Astrocyte (in vitro differentiated cells and primary cell): ENCODE measurements around the gene NRSN1. TPM values are rescaled to one million over a fixed set of nuclear protein-coding genes. Genes with fewer than 3 reads are reported as not detected.

Experiments
- DNase-seq: peaks from one replicate; pipeline ENCODE4 v3.0.0-alpha.2; 2010; ENCODE audit warnings: low read depth
- FAIRE-seq: peaks from 2 replicates; lab custom pipeline; 2011; peaks lifted over from hg19 to GRCh38; lab: Jason Lieb, UNC
- H2AFZ ChIP-seq: 2 replicates; pipeline ENCODE4 v1.6.0; 2012; ENCODE audit warnings: low read depth, low read length, inconsistent platforms
- H3K27ac ChIP-seq: 2 replicates; pipeline ENCODE4 v1.5.1; 2011; ENCODE audit warnings: low read depth, low read length, inconsistent platforms
- H3K27me3 ChIP-seq: 2 replicates; pipeline ENCODE4 v1.6.0; 2011; ENCODE audit warnings: low read length, inconsistent platforms; ENCODE audit not compliant: insufficient read depth
- H3K36me3 ChIP-seq: 2 replicates; pipeline ENCODE4 v1.5.1; 2011; ENCODE audit warnings: low read length, inconsistent platforms; ENCODE audit not compliant: insufficient read depth
- H3K4me1 ChIP-seq: 2 replicates; pipeline ENCODE4 v1.5.1; 2011; ENCODE audit warnings: low read length, inconsistent platforms; ENCODE audit not compliant: insufficient read depth
- H3K4me2 ChIP-seq: 2 replicates; pipeline ENCODE4 v1.6.0; 2012; ENCODE audit warnings: low read length, inconsistent platforms
- H3K4me3 ChIP-seq: 2 replicates; pipeline ENCODE4 v1.5.1; 2011; ENCODE audit warnings: low read depth, mild to moderate bottlenecking, low read length, inconsistent platforms; ENCODE audit not compliant: insufficient read depth
- H3K79me2 ChIP-seq: 2 replicates; pipeline ENCODE4 v1.6.0; 2012; ENCODE audit warnings: mild to moderate bottlenecking, low read length, inconsistent platforms; ENCODE audit not compliant: insufficient read depth
- H3K9ac ChIP-seq: 2 replicates; pipeline ENCODE4 v1.6.0; 2012; ENCODE audit warnings: mild to moderate bottlenecking, low read length, inconsistent platforms
- H3K9me3 ChIP-seq: 2 replicates; pipeline ENCODE4 v1.5.1; 2012; ENCODE audit warnings: low read depth, mild to moderate bottlenecking, low read length, inconsistent platforms; ENCODE audit not compliant: insufficient read depth
- H4K20me1 ChIP-seq: 2 replicates; pipeline ENCODE4 v1.6.0; 2012; ENCODE audit warnings: low read length, inconsistent platforms; ENCODE audit not compliant: insufficient read depth
- H3K27ac Mint-ChIP-seq: one replicate; pipeline ENCODE4 v1.8.0; 2021; ENCODE audit warnings: mild to moderate bottlenecking, mixed read lengths; ENCODE audit not compliant: unreplicated experiment
- H3K27me3 Mint-ChIP-seq: one replicate; pipeline ENCODE4 v1.8.0; 2021; ENCODE audit warnings: low read depth, mixed read lengths; ENCODE audit not compliant: unreplicated experiment
- H3K36me3 Mint-ChIP-seq: one replicate; pipeline ENCODE4 v1.8.0; 2021; ENCODE audit warnings: low read depth, mixed read lengths; ENCODE audit not compliant: unreplicated experiment
- H3K4me1 Mint-ChIP-seq: one replicate; pipeline ENCODE4 v1.8.0; 2021; ENCODE audit warnings: low read depth, mixed read lengths; ENCODE audit not compliant: unreplicated experiment
- H3K4me3 Mint-ChIP-seq: one replicate; pipeline ENCODE4 v1.8.0; 2021; ENCODE audit warnings: mild to moderate bottlenecking, moderate library complexity, mixed read lengths; ENCODE audit not compliant: unreplicated experiment
- H3K9me3 Mint-ChIP-seq: one replicate; pipeline ENCODE4 v1.8.0; 2021; ENCODE audit warnings: mild to moderate bottlenecking, mixed read lengths; ENCODE audit not compliant: unreplicated experiment
- CTCF ChIP-seq: IDR thresholded peaks from 2 replicates; pipeline ENCODE4 v1.5.1; 2011; ENCODE audit warnings: low read depth, mild to moderate bottlenecking, inconsistent platforms, low read length, moderate library complexity; ENCODE audit not compliant: insufficient read depth
- EZH2 ChIP-seq: IDR thresholded peaks from 2 replicates; pipeline ENCODE4 v1.6.1; 2012; ENCODE audit warnings: mild to moderate bottlenecking, low read length, inconsistent platforms; ENCODE audit not compliant: insufficient read depth
- total RNA-seq: library from RNA; stranded (reverse); gene quantifications from 2 replicates; pipeline ENCODE4 v1.2.1, GENCODE V29; 2021

NRSN1 gene
- total RNA-seq, 1 donor from 2014 or later, result not detected

- no peaks in the 10 kb centered on the region for H3K79me2 ChIP-seq
- DNase-seq (no peak), FAIRE-seq (no peak)
- H4K20me1 ChIP-seq, result no peaks in the 10 kb centered on the region
- H3K27ac ChIP-seq, result no peak overlapping the region
- H3K36me3 ChIP-seq, result no peaks in the 10 kb centered on the region
- H3K9me3 ChIP-seq, result no peaks in the 10 kb centered on the region
- peaks cover 3% of the 10 kb centered on the region for H3K27me3 ChIP-seq
- no peaks in the 10 kb centered on the region for H3K4me1 ChIP-seq
- no peaks in the 10 kb centered on the region for H3K36me3 Mint-ChIP-seq
- no peaks in the 10 kb centered on the region for H3K9me3 Mint-ChIP-seq
- H3K4me3 Mint-ChIP-seq, result no peak overlapping the region
- H3K4me1 Mint-ChIP-seq, result peaks cover 2% of the 10 kb centered on the region
- H3K4me2 ChIP-seq, result no peak overlapping the region
- no peak overlapping the region for H3K4me3 ChIP-seq
- no peak overlapping the region for H3K27ac Mint-ChIP-seq
- no peak for TF ChIP-seq CTCF
- TF ChIP-seq EZH2, result no peak
- H2AFZ ChIP-seq, result no peak overlapping the region
- no peak overlapping the region for H3K9ac ChIP-seq
- H3K27me3 Mint-ChIP-seq, result peaks cover 5% of the 10 kb centered on the region
Observed at GRCh38 chr6:24131751-24132150, 5.7 kb downstream of the NRSN1 start.

- Histone ChIP-seq H3K4me1 (no peaks in the 10 kb centered on the region), H3K4me3 (no peak overlapping the region), H2AFZ (no peak overlapping the region), H3K4me2 (no peak overlapping the region), H3K36me3 (no peaks in the 10 kb centered on the region), H3K27ac (no peak overlapping the region), H3K27me3 (no peaks in the 10 kb centered on the region), H3K9me3 (no peaks in the 10 kb centered on the region), H3K9ac (no peak overlapping the region), H3K79me2 (no peaks in the 10 kb centered on the region), H4K20me1 (no peaks in the 10 kb centered on the region)
- Mint-ChIP-seq H3K27me3 (peaks cover 19% of the 10 kb centered on the region), H3K27ac (no peak overlapping the region), H3K36me3 (no peaks in the 10 kb centered on the region), H3K4me1 (no peaks in the 10 kb centered on the region), H3K9me3 (no peaks in the 10 kb centered on the region), H3K4me3 (no peak overlapping the region)
- TF ChIP-seq EZH2 (no peak), CTCF (no peak)
- DNase-seq (no peak), FAIRE-seq (no peak)
Observed at GRCh38 chr6:24139080-24139479, 13.1 kb downstream of the NRSN1 start.

GRCh38 chr6:24139639-24140038 is 13.6 kb downstream of the NRSN1 start:
- Histone ChIP-seq H3K27ac (no peak overlapping the region), H3K9me3 (no peaks in the 10 kb centered on the region), H3K4me1 (no peaks in the 10 kb centered on the region), H3K79me2 (no peaks in the 10 kb centered on the region), H4K20me1 (no peaks in the 10 kb centered on the region), H3K9ac (no peak overlapping the region), H3K27me3 (no peaks in the 10 kb centered on the region), H3K36me3 (no peaks in the 10 kb centered on the region), H3K4me3 (no peak overlapping the region), H3K4me2 (no peak overlapping the region), H2AFZ (no peak overlapping the region)
- no peak overlapping the region for H3K27ac Mint-ChIP-seq
- H3K27me3 Mint-ChIP-seq, result peaks cover 19% of the 10 kb centered on the region
- FAIRE-seq (no peak), DNase-seq (no peak)
- no peaks in the 10 kb centered on the region for H3K36me3 Mint-ChIP-seq
- H3K4me1 Mint-ChIP-seq, result no peaks in the 10 kb centered on the region
- no peaks in the 10 kb centered on the region for H3K9me3 Mint-ChIP-seq
- TF ChIP-seq EZH2 (no peak), CTCF (no peak)
- no peak overlapping the region for H3K4me3 Mint-ChIP-seq
